Measurements from ENCODE around the gene TTC22.

The TTC22 gene

GRCh38 chr1:54754045-54754444 is 47.1 kb downstream of the TTC22 start:
- DNase-seq (ENCODE audit: low read depth in 2 of 3, low spot score in 2 of 3): no peak

DNA sequence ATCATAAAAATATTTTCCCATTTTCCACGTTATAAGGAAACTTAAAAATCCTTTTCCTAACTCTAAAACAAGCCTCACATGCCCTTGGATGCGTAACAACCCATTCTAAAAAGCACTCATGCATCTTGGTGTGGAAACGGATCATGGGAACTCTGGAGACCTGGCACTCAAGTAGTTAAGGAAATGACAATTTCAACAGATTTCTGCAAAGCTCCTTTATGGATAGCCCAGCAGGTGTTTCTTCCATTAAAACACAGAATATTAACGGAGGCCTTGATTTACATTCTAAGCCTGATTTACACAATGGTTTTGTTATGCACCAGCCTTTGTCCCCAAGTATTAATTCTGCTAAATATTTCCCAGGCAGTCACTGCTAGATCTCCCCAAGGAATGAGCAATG is 49.7 kb downstream of the TTC22 start:
- DNase-seq (ENCODE audit: low read depth in 2 of 3, low spot score in 2 of 3): no peak

- DNase-seq (ENCODE audit: low read depth in 2 of 3, low spot score in 2 of 3): no peak
Measured at GRCh38 chr1:54750596-54750995, 50.5 kb downstream of the TTC22 start.

DNA sequence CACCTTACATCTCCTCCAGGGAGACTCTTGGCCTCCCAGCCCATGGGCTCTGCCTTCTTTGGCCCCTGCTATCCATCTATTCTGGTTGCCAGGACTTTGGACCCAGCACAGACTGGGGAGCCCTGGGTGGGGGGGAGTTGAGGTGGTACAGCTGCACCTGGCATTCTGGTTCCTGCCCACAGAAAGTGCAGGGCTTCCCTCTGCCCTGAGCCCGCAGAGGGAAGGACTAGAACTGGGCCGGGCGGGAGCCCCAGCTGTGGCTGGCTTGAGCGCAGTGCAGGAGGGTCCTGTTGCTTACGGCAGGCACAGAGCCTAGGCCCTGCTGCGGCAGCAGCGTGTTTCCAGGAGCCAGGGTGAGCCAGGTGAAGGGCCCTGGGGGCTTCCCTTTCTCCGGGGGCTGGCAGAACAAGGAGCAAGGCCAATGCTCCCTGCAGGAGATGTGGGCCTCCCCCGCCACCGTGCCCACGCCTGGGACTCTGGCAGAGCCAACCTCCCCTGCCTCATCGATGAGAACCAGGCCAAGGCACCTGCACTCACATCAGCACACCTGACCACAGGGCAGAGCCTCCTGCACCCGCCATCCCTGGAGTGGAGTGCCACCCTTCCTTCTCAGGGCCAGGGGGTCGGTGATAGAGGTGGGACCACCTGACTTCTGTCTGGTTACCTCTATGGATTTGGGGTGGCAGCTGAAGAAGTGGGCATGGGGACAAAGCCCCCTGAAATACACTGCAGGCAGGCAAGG is 52.9 kb downstream of the TTC22 start:
- no peak for DNase-seq (ENCODE audit: low read depth in 2 of 3, low spot score in 2 of 3)

DNA sequence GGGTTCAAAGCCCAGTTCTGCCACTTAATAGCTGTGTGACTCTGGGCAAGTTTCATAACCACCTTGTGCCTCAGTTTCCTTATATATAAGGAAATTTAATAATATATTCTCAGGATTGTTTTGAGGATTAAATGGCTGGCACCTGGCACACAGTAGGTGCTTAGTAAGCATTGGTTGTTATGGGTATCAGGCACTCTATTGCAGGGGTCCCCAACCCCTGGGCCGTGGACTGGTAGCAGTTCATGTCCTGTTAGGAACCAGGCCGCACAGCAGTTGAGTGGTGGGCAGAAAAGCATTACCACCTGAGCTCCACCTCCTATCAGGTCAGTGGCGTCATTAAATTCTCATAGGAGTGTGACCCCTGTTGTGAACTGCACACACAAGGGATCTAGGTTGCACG is 55.3 kb downstream of the TTC22 start:
- no peak for DNase-seq (ENCODE audit: low read depth in 2 of 3, low spot score in 2 of 3)

- no peak for DNase-seq (ENCODE audit: low read depth in 2 of 3, low spot score in 2 of 3)
Measured at GRCh38 chr1:54745274-54745673, 55.8 kb downstream of the TTC22 start.

DNA sequence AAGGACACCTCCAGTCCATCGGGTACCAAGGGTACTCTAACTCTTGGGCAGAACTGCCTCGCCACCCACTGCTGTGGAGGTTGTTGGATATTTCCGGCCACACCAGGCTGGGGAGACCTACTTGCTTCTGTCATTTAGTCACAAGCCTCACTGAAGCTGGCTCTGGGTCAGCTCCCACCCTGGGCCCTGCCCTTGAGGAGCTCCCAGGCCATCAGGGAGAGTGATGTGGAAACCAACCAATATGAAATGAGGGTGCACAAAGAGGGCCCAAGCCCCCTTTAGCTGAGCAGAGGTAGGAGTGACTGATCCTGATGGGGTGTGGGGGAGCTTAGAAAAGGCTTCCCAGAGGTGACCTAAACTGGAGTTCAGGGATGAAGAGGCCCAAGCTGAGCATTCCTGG is 56.4 kb downstream of the TTC22 start:
- no peak for DNase-seq (ENCODE audit: low read depth in 2 of 3, low spot score in 2 of 3)

DNA sequence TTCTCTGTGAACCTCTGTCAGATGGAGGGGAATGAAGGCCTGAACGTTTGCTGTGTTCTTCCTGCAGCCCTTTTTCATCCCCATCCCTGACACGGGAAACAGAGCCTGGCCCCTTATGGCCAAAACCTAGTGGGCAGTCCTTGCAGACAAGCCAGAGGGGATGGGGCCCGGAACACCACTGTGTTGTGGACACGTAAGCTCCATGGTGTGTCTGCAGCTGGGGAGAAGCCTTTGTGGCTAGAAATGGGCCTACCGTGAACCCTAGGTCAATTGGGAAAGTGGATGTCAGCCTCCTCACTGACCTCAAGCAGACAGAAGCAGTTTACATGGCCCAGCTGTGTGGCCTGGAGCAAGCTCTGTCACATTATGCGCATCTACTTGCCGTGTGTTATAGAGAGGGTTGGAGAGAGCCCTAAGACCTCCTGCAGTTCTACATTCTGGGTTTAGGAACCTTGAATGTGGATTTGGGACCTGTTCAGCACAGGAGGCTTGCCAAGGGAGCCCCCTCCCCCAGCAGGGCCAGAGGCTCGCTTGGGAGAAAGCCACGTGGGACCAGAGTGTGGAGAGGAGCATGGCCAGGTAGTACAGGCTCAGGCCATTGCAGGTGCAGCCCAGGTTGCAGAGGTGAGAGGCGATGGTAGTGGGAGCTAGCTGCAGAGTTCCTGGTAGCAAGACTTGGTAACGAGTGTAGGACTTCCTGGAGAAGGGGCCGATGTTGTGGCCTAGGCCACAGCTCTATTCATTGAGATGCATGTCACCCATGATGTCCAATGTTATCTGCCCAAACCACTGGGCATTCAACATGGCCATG is 57.5 kb downstream of the TTC22 start:
- no peak for DNase-seq (ENCODE audit: low read depth in 2 of 3, low spot score in 2 of 3)

- DNase-seq (ENCODE audit: low read depth in 2 of 3, low spot score in 2 of 3): no peak
Measured at GRCh38 chr1:54742282-54742681, 58.8 kb downstream of the TTC22 start.

DNA sequence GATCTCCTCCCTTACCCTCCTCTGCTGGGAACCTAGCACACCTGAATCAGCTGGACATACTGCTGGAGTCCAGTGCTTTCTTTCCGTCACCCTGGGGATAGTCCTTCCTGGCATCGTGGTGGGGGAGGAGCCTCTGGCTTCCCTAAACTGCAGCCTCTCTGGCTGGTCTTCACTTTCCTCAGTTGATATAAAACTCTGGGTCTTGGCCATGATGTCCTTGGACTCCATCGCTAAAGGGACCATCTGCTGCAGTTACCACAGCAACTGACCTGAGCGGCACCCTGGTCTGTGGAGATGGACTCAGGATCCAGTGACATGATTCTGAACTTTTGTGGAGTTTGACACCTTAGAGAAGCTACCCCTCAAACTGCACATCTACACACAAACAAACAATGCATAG is 59.6 kb downstream of the TTC22 start:
- no peak for DNase-seq (ENCODE audit: low read depth in 2 of 3, low spot score in 2 of 3)

DNA sequence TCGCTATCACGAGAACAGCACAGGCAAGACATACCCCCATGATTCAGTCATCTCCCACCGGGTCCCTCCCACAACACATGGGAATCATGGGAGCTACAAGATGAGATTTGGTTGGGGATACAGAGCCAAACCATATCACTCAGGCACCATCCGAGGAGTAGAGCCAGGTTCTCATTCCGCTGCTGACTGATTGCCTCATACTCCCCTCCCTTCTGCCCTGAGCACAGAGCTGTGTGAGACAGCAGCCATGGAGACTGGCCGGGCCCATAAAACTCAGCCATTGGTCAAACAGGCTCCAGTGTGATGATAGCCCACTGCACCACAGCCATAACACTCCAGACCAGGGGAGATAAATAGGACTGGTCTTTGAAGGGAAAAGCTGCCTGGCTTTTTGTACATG is 62.9 kb downstream of the TTC22 start:
- DNase-seq (ENCODE audit: low read depth in 2 of 3, low spot score in 2 of 3): no peak

GRCh38 chr1:54736685-54737084 is 64.4 kb downstream of the TTC22 start:
- DNase-seq (ENCODE audit: low read depth in 2 of 3, low spot score in 2 of 3): no peak

All from activated CD8-positive, alpha-beta memory T cell treated with anti-CD3 and anti-CD28 coated beads for 48 hours (primary cell).